Measurements from ENCODE around the gene EXOC6B. TPM values are rescaled to one million over a fixed set of nuclear protein-coding genes. Genes with fewer than 3 reads are reported as not detected.

EXOC6B gene
- total and polyA plus RNA-seq, 2 of the 8 experiments (the other 6 are each of a cell fraction or from before 2014, with no cell fraction given): 13.5 to 33.0 TPM

- Histone ChIP-seq H3K9ac (replicated peaks in 1 of 4; ENCODE audit: extremely low read depth in 1 of 4, low read depth in 3 of 4, low read length in 3 of 4) (no peak overlapping the region), H2AK5ac (ENCODE audit: low read depth, low read length) (no peak overlapping the region), H3K18ac (ENCODE audit: extremely low read depth, low read length) (no peak overlapping the region), H3K4me2 (ENCODE audit: insufficient read depth in 1 of 2, low read depth in 2 of 2, low read length in 2 of 2) (no peak overlapping the region), H3K36me3 (ENCODE audit: control insufficient read depth in 2 of 4, insufficient read depth in 4 of 4, low read length in 3 of 4) (no peaks in the 10 kb centered on the region), H4K91ac (replicated peaks; ENCODE audit: insufficient read length, low read length) (no peak overlapping the region), H2BK20ac (ENCODE audit: low read length) (no peak overlapping the region), H4K8ac (ENCODE audit: extremely low read depth, insufficient read depth, low read length) (no peak overlapping the region), H3K79me2 (ENCODE audit: control insufficient read depth in 1 of 2, insufficient read depth in 2 of 2, low read length in 2 of 2) (no peaks in the 10 kb centered on the region), H2BK5ac (ENCODE audit: low read depth, low read length) (no peak overlapping the region), H3K79me1 (ENCODE audit: low read depth, low read length) (no peaks in the 10 kb centered on the region), H3K14ac (ENCODE audit: insufficient read length) (no peak overlapping the region), H2BK15ac (ENCODE audit: low read length) (no peak overlapping the region), H4K5ac (ENCODE audit: insufficient read length, low read depth, low read length) (no peak overlapping the region), H3K27ac (ENCODE audit: low read depth, low read length) (no peak overlapping the region), H3K23ac (ENCODE audit: insufficient read length) (no peak overlapping the region), H3K27me3 (replicated peaks in 1 of 4; ENCODE audit: control insufficient read depth in 3 of 4, extremely low read depth in 1 of 4, insufficient read depth in 3 of 4, low read length in 3 of 4) (no peaks in the 10 kb centered on the region), H4K20me1 (replicated peaks in 1 of 2; ENCODE audit: control insufficient read depth in 1 of 2, insufficient read depth in 2 of 2, low read length in 2 of 2) (no peaks in the 10 kb centered on the region), H3K4ac (replicated peaks; ENCODE audit: insufficient read length, low read depth, low read length) (no peak overlapping the region), H2AFZ (ENCODE audit: low read length) (no peak overlapping the region), H3K56ac (replicated peaks; ENCODE audit: insufficient read length, low read depth, low read length) (no peak overlapping the region), H3K23me2 (ENCODE audit: low read depth, low read length) (no peaks in the 10 kb centered on the region), H2BK12ac (ENCODE audit: low read depth, low read length) (no peak overlapping the region), H3K4me3 (ENCODE audit: extremely low read depth in 1 of 4, insufficient read depth in 2 of 4, low read depth in 3 of 4, low read length in 4 of 4) (no peak overlapping the region), H3K9me3 (ENCODE audit: insufficient read depth in 2 of 2, low read depth in 1 of 2, low read length in 1 of 2) (no peaks in the 10 kb centered on the region), H3K4me1 (replicated peaks in 1 of 4; ENCODE audit: control insufficient read depth in 3 of 4, insufficient read depth in 4 of 4, low read length in 3 of 4) (no peaks in the 10 kb centered on the region; a peak in 1 of 7 replicates), H2BK120ac (replicated peaks; ENCODE audit: low read depth, low read length) (no peak overlapping the region)
- FAIRE-seq (no peak), DNase-seq (ENCODE audit: low read depth in 1 of 2, low spot score in 2 of 2) (no peak)
- CTCF ChIA-PET (ENCODE audit: partially characterized antibody): interaction anchor here (0.6 to 0.8 kb wide), 2 partner anchors 15 to 99 kb away, joined by 4 read pairs; no protein-coding TSS in a partner anchor
- POLR2A ChIA-PET (ENCODE audit: partially characterized antibody): no interaction called here
- 85% methylated on average over 2 of the region's 2 CpGs; no CpG with 5 or more reads in 1 of the 2 experiments for WGBS, 2 experiments (ENCODE audit: extremely low coverage in 1 of 2, insufficient coverage in 1 of 2, insufficient read length in 1 of 2, insufficient replicate concordance in 2 of 2, low coverage in 1 of 2, low lambda C conversion rate in 2 of 2, missing lambda C conversion rate in 1 of 2)
- no peak for TF ChIP-seq CBX8 (IDR thresholded peaks at IDR 0.05; ENCODE audit: borderline replicate concordance, low read depth, low read length)
- TF ChIP-seq SUZ12 (IDR thresholded peaks at IDR 0.05; ENCODE audit: low read length): no peak
- TF ChIP-seq SP2 (IDR thresholded peaks at IDR 0.05; ENCODE audit: low read length): no peak
- no peak for TF ChIP-seq JUND (IDR thresholded peaks at IDR 0.05; ENCODE audit: low read length)
- no peak for TF ChIP-seq ASH2L (IDR thresholded peaks at IDR 0.05; ENCODE audit: low read length)
- TF ChIP-seq NRF1 (IDR thresholded peaks at IDR 0.05; ENCODE audit: low read depth, low read length): no peak
- TF ChIP-seq SIRT6 (IDR thresholded peaks at IDR 0.05; ENCODE audit: low read length): no peak
- TF ChIP-seq TAF1 (IDR thresholded peaks at IDR 0.05; ENCODE audit: low read depth, low read length): no peak
- TF ChIP-seq YY1 (IDR thresholded peaks at IDR 0.05; ENCODE audit: low read depth, low read length): no peak
- TF ChIP-seq ATF3 (IDR thresholded peaks at IDR 0.05; ENCODE audit: insufficient read depth, low read depth, low read length): no peak
- TF ChIP-seq RBBP5 (IDR thresholded peaks at IDR 0.05; ENCODE audit: borderline replicate concordance, low read depth, low read length): no peak
- no peak for TF ChIP-seq BRCA1 (IDR thresholded peaks at IDR 0.05; ENCODE audit: low read depth, low read length)
- no peak for TF ChIP-seq JUN (IDR thresholded peaks at IDR 0.05; ENCODE audit: low read depth, low read length)
Observed at GRCh38 chr2:72524071-72524470, 301.8 kb downstream of the EXOC6B start.
